ENCODE results near the gene SNRNP48.

- TF ChIP-seq EP300 (IDR thresholded peaks at IDR 0.05): no peak
- TF ChIP-seq, protein P1, sequence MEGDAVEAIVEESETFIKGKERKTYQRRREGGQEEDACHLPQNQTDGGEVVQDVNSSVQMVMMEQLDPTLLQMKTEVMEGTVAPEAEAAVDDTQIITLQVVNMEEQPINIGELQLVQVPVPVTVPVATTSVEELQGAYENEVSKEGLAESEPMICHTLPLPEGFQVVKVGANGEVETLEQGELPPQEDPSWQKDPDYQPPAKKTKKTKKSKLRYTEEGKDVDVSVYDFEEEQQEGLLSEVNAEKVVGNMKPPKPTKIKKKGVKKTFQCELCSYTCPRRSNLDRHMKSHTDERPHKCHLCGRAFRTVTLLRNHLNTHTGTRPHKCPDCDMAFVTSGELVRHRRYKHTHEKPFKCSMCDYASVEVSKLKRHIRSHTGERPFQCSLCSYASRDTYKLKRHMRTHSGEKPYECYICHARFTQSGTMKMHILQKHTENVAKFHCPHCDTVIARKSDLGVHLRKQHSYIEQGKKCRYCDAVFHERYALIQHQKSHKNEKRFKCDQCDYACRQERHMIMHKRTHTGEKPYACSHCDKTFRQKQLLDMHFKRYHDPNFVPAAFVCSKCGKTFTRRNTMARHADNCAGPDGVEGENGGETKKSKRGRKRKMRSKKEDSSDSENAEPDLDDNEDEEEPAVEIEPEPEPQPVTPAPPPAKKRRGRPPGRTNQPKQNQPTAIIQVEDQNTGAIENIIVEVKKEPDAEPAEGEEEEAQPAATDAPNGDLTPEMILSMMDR (IDR thresholded peaks at IDR 0.05): no peak
- no peak for TF ChIP-seq POLR2A (IDR thresholded peaks at IDR 0.05)
Measured at GRCh38 chr6:7546020-7546369, 44.0 kb upstream of the SNRNP48 start.
